ENCODE results near the gene FPR2.

Gene FPR2

GRCh38 chr19:51798062-51798461 lies 37.1 kb downstream of the FPR2 start:
- Histone ChIP-seq H3K4me1 (ENCODE audit: low read length) (no peaks in the 10 kb centered on the region), H3K27me3 (ENCODE audit: low read depth, low read length) (peaks cover 3% of the 10 kb centered on the region; the same call in 1 of the 2 replicates), H2AFZ (ENCODE audit: low read depth, low read length) (no peak overlapping the region), H3K79me2 (ENCODE audit: low read length) (no peaks in the 10 kb centered on the region), H4K20me1 (ENCODE audit: insufficient read depth, low read length) (no peaks in the 10 kb centered on the region), H3K9ac (ENCODE audit: low read length) (no peak overlapping the region), H3K4me2 (ENCODE audit: low read length) (no peak overlapping the region), H3K27ac (ENCODE audit: low read length) (no peak overlapping the region), H3K4me3 (ENCODE audit: low read length) (no peak overlapping the region), H3K36me3 (replicated peaks; ENCODE audit: low read depth, low read length) (no peaks in the 10 kb centered on the region), H3K9me3 (ENCODE audit: insufficient read depth, low read length) (peaks cover 8% of the 10 kb centered on the region; the same call in 1 of the 2 replicates)
- TF ChIP-seq CTCF (IDR thresholded peaks at IDR 0.05; ENCODE audit: low read depth, low read length) (no peak), EZH2phosphoT487 (IDR thresholded peaks at IDR 0.05; ENCODE audit: low read depth) (no peak)

GRCh38 chr19:51799034-51799773 lies 38.2 kb downstream of the FPR2 start:
- no peak overlapping the region for H3K4me2 ChIP-seq (ENCODE audit: low read length)

GRCh38 chr19:51799774-51800472 lies 38.9 kb downstream of the FPR2 start:
- Histone ChIP-seq H3K27me3 (ENCODE audit: low read depth, low read length) (peaks cover 3% of the 10 kb centered on the region; the same call in 1 of the 2 replicates), H3K9ac (ENCODE audit: low read length) (no peak overlapping the region), H3K4me1 (ENCODE audit: low read length) (peaks cover 8% of the 10 kb centered on the region), H3K36me3 (replicated peaks; ENCODE audit: low read depth, low read length) (no peaks in the 10 kb centered on the region), H3K9me3 (ENCODE audit: insufficient read depth, low read length) (peaks cover 8% of the 10 kb centered on the region; the same call in 1 of the 2 replicates), H4K20me1 (ENCODE audit: insufficient read depth, low read length) (no peaks in the 10 kb centered on the region), H3K27ac (ENCODE audit: low read length) (no peak overlapping the region), H3K79me2 (ENCODE audit: low read length) (no peaks in the 10 kb centered on the region), H3K4me2 (ENCODE audit: low read length) (no peak overlapping the region), H2AFZ (ENCODE audit: low read depth, low read length) (no peak overlapping the region), H3K4me3 (ENCODE audit: low read length) (no peak overlapping the region)
- no peak for TF ChIP-seq EZH2phosphoT487 (IDR thresholded peaks at IDR 0.05; ENCODE audit: low read depth)
- no peak for TF ChIP-seq CTCF (IDR thresholded peaks at IDR 0.05; ENCODE audit: low read depth, low read length)

More at GRCh38 chr19:51799034-51799773, 38.2 kb downstream of the FPR2 start:
- Histone ChIP-seq H4K20me1 (ENCODE audit: insufficient read depth, low read length) (no peaks in the 10 kb centered on the region), H3K36me3 (replicated peaks; ENCODE audit: low read depth, low read length) (no peaks in the 10 kb centered on the region), H3K27me3 (ENCODE audit: low read depth, low read length) (peaks cover 3% of the 10 kb centered on the region; the same call in 1 of the 2 replicates), H2AFZ (ENCODE audit: low read depth, low read length) (no peak overlapping the region), H3K27ac (ENCODE audit: low read length) (no peak overlapping the region), H3K9ac (ENCODE audit: low read length) (no peak overlapping the region), H3K4me3 (ENCODE audit: low read length) (no peak overlapping the region), H3K9me3 (ENCODE audit: insufficient read depth, low read length) (peaks cover 8% of the 10 kb centered on the region; the same call in 1 of the 2 replicates), H3K4me1 (ENCODE audit: low read length) (peaks cover 8% of the 10 kb centered on the region), H3K79me2 (ENCODE audit: low read length) (no peaks in the 10 kb centered on the region)
- TF ChIP-seq CTCF (IDR thresholded peaks at IDR 0.05; ENCODE audit: low read depth, low read length), result no peak
- TF ChIP-seq EZH2phosphoT487 (IDR thresholded peaks at IDR 0.05; ENCODE audit: low read depth), result no peak
